GM12878 (cell line): Measurements from ENCODE around the gene OFD1. TPM values are rescaled to one million over a fixed set of nuclear protein-coding genes. Genes with fewer than 3 reads are reported as not detected.

ENCODE experiments used
- ATAC-seq: fragments of 200-7000 bp; cut with Tn5 transposase; 3 replicates; pipeline ENCODE4 v1.9.1; 2020; ENCODE audit warnings: mild to moderate bottlenecking, moderate library complexity
- BruUV-seq: library from RNA; stranded (reverse); fragments of 400-500 nt; replicated peaks from 2 replicates; lab custom pipeline; 2021; lab: Mats Ljungman, UMichigan
- CTCF ChIA-PET: fragments of 300-600 bp; sonication (Branson Sonifier 250); formaldehyde crosslinking; extraction: SDS; loops from one replicate; lab custom pipeline; 2021; ENCODE audit warnings: inconsistent platforms; lab: Yijun Ruan, JAX
- POLR2A ChIA-PET: fragments of 350-600 bp; formaldehyde crosslinking; extraction: SDS; loops from one replicate; lab custom pipeline; 2021; ENCODE audit warnings: inconsistent platforms; lab: Charles Lee
- RAD21 ChIA-PET: fragments of 300-600 bp; sonication (Branson Sonifier 250); formaldehyde crosslinking; loops from one replicate; lab custom pipeline; 2023; ENCODE audit warnings: antibody characterized with exemption; ENCODE audit not compliant: unreplicated experiment; lab: Charles Lee
- SMC1A ChIA-PET: fragments of 300-600 bp; sonication (Branson Sonifier 250); formaldehyde crosslinking; loops from one replicate; lab custom pipeline; 2023; ENCODE audit not compliant: unreplicated experiment, uncharacterized antibody; lab: Charles Lee
- DNase-seq: peaks from one replicate; pipeline ENCODE4 v3.0.0-alpha.2; 2011; ENCODE audit warnings: low read depth, low spot score
- FAIRE-seq: peaks from 3 replicates; lab custom pipeline; 2011; peaks lifted over from hg19 to GRCh38; lab: Jason Lieb, UNC
- H2AFZ ChIP-seq: 2 replicates; pipeline ENCODE4 v1.6.0; 2011; ENCODE audit warnings: low read depth, low read length, control low read depth; ENCODE audit not compliant: control insufficient read depth
- H3K27ac ChIP-seq: 2 replicates; pipeline ENCODE4 v1.5.1; 2011; ENCODE audit warnings: control low read depth; ENCODE audit not compliant: control insufficient read depth, insufficient read depth
- H3K27me3 ChIP-seq, 2 experiments: replicated peaks in 1 of 2; 2 replicates each; pipeline versions ENCODE4 v1.6.0 to v1.6.1; 2011; ENCODE audit warnings: low read length in 1 of 2; ENCODE audit not compliant: control insufficient read depth in 2 of 2, insufficient read depth in 2 of 2
- H3K36me3 ChIP-seq, 2 experiments: 2 replicates each; pipeline ENCODE4 v1.5.1; 2011; ENCODE audit warnings: low read length in 1 of 2; ENCODE audit not compliant: control insufficient read depth in 2 of 2, insufficient read depth in 2 of 2
- H3K4me1 ChIP-seq: 2 replicates; pipeline ENCODE4 v1.6.1; 2011; ENCODE audit warnings: mild to moderate bottlenecking, low read length, moderate library complexity, mixed read lengths; ENCODE audit not compliant: control insufficient read depth, insufficient read depth
- H3K4me2 ChIP-seq: 2 replicates; pipeline ENCODE4 v1.6.0; 2011; ENCODE audit warnings: control low read depth; ENCODE audit not compliant: control insufficient read depth, insufficient read depth
- H3K4me3 ChIP-seq: fragments of 200-600 bp; sonication (generic); 2 replicates; pipeline ENCODE4 v1.5.1; 2016
- H3K79me2 ChIP-seq: 2 replicates; pipeline ENCODE4 v1.6.0; 2011; ENCODE audit warnings: low read length; ENCODE audit not compliant: control insufficient read depth, insufficient read depth
- H3K9ac ChIP-seq: 2 replicates; pipeline ENCODE4 v1.8.0; 2011; ENCODE audit warnings: low read length, control low read depth, mixed read lengths; ENCODE audit not compliant: control insufficient read depth, insufficient read depth
- H3K9me3 ChIP-seq: replicated peaks from 3 replicates; pipeline ENCODE4 v1.5.1; 2011; ENCODE audit warnings: mild to moderate bottlenecking, low read length; ENCODE audit not compliant: control insufficient read depth, insufficient read depth
- H4K20me1 ChIP-seq: 2 replicates; pipeline ENCODE4 v1.6.0; 2011; ENCODE audit not compliant: control insufficient read depth, insufficient read depth
- ATF7 ChIP-seq: fragments of 450-650 bp; IDR thresholded peaks from 2 replicates; pipeline ENCODE4 v1.6.1; 2016; ENCODE audit warnings: low read depth, mild to moderate bottlenecking
- CBX5 ChIP-seq: sonication (generic); IDR thresholded peaks from 2 replicates; pipeline ENCODE4 v1.6.1; 2016; ENCODE audit warnings: low read depth, moderate library complexity, mild to moderate bottlenecking, inconsistent platforms
- MEF2B ChIP-seq: fragments of 450-650 bp; IDR thresholded peaks from 2 replicates; pipeline ENCODE4 v1.6.1; 2018; ENCODE audit warnings: mild to moderate bottlenecking, moderate library complexity; ENCODE audit not compliant: partially characterized antibody, poor library complexity, severe bottlenecking
- ZNF207 ChIP-seq: fragments of 450-650 bp; IDR thresholded peaks from 2 replicates; pipeline ENCODE4 v1.6.1; 2014; ENCODE audit warnings: antibody characterized with exemption, mild to moderate bottlenecking, borderline replicate concordance
- WGBS: methylation state at CpG from one replicate; pipeline ENCODE4 v1.1.6; 2016; ENCODE audit warnings: low lambda C conversion rate; ENCODE audit not compliant: insufficient replicate concordance, insufficient coverage; ENCODE audit errors: missing lambda C conversion rate; 5-methylcytosine and 5-hydroxymethylcytosine counted together
- in situ Hi-C: fragments of 300-500 bp; cut with MboI; formaldehyde crosslinking; loops from 9 replicates; pipeline ENCODE4 v1.14.3; 2018; ENCODE audit warnings: mixed read lengths
- intact Hi-C: fragments of 100-400 bp; cut with micrococcal nuclease; formaldehyde crosslinking; loops from one replicate; pipeline ENCODE4 v1.14.2; 2022; ENCODE audit not compliant: unreplicated experiment
- polyA plus RNA-seq, 11 experiments: library from polyadenylated mRNA; depleted of rRNA in 4 of 11; unstranded in 6 of 11; stranded (reverse) in 5 of 11; fragments of >200 nt; fragmentation: Nextera tagmentation in 4 of 11; fragmentation: Illumina TruSeq in 1 of 11; extraction: Ambion mirVana in 4 of 11; extraction: Trizol in 1 of 11; gene quantifications; 1 replicate in 1 of 11; 2 replicates in 10 of 11; pipeline versions ENCODE4 v1.2.1 to v1.2.3, GENCODE V29; 2011 to 2016; ENCODE audit warnings: inconsistent platforms in 2 of 11, missing spikeins in 2 of 11, low read depth in 1 of 11
- total RNA-seq, 4 experiments: library from RNA; depleted of rRNA in 3 of 4; stranded (reverse); fragments of >200 nt in 3 of 4; fragmentation: Illumina TruSeq in 1 of 4; extraction: Trizol in 1 of 4; gene quantifications; 2 replicates each; pipeline versions ENCODE4 v1.2.1 to v1.2.3, GENCODE V29; 2013 to 2021
- TF ChIP-seq, protein P1 (sequence below): fragments of 450-650 bp; IDR thresholded peaks from 2 replicates; pipeline ENCODE4 v1.6.1; 2018; ENCODE audit warnings: mild to moderate bottlenecking, low read depth, moderate library complexity; ENCODE audit not compliant: partially characterized antibody
- TF ChIP-seq, protein P2 (sequence below), 3 experiments: IDR thresholded peaks in 2 of 3; conservative IDR thresholded peaks in 1 of 3; 2 replicates each; pipeline ENCODE4 v1.5.1; 2011; ENCODE audit warnings: low read depth in 3 of 3, low read length in 3 of 3, mild to moderate bottlenecking in 3 of 3, control low read depth in 2 of 3, moderate library complexity in 2 of 3, inconsistent platforms in 1 of 3, mixed read lengths in 1 of 3; ENCODE audit not compliant: control insufficient read depth in 2 of 3, insufficient read depth in 1 of 3; ENCODE audit errors: extremely low read depth in 1 of 3
- TF ChIP-seq, protein P3 (sequence below): fragments of 450-650 bp; IDR thresholded peaks from 2 replicates; pipeline ENCODE4 v1.6.1; 2016; ENCODE audit warnings: mild to moderate bottlenecking

The OFD1 gene
- total and polyA plus RNA-seq, 10 of the 15 experiments (the other 5 are each of a cell fraction or from before 2014, with no cell fraction given), result 22.4 to 77.2 (median 34.1) TPM

DNA sequence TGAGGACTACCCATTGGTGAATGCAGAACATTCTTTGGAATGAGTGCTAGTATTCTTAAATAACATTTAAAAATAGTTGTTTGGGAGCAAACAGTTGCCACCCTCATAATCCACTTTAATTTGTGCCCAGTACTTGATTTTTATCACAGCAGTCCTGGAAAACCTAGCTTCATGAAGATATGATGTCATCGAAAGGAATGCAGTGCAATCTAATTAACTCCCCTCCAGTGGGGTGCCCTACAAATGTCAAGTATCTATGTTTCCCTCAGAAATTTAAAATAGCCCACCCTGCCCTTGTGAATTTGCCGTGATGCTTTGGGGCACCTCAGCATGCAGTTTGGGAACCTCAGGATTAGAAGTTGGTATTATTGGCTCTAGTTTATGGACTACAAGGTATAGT, 40.2 kb upstream of the OFD1 start:
- H3K9ac ChIP-seq, result peak overlapping the region; percentile 67
- peak overlapping the region; percentile 66; the same call in 1 of the 2 replicates for H3K4me3 ChIP-seq
- H3K4me1 ChIP-seq, result peaks cover 31% of the 10 kb centered on the region
- H3K9me3 ChIP-seq, result no peaks in the 10 kb centered on the region; the same call in 2 of the 3 replicates
- SMC1A ChIA-PET, result interaction anchor here (0.6 to 13.8 kb wide), 9 partner anchors 7 to 645 kb away, joined by 3 to 198 read pairs (median 72); partner anchors contain the start of genes OFD1, RAB9A and TRAPPC2
- no peak for FAIRE-seq
- H4K20me1 ChIP-seq, result 0 out of 2 replicates have a peak, but pooled peaks cover 2% of the 10 kb centered on the region
- H3K27me3 ChIP-seq, result no peaks in the 10 kb centered on the region
- in situ Hi-C loops (no loop called here), intact Hi-C loops (loop anchor here (10.0 kb wide), 1 partner anchor 740 kb away; no protein-coding TSS in a partner anchor)
- no peak for ATAC-seq
- H3K79me2 ChIP-seq, result peaks cover 95% of the 10 kb centered on the region
- CTCF ChIA-PET, result interaction anchor here (1.4 to 10.2 kb wide), 7 partner anchors 9 to 748 kb away, joined by 4 to 89 read pairs (median 10); partner anchors contain the start of genes OFD1 and TRAPPC2
- H2AFZ ChIP-seq, result no peak overlapping the region
- POLR2A ChIA-PET, result interaction anchor here (2.0 to 10.2 kb wide), 3 partner anchors 41 to 57 kb away, joined by 9 to 130 read pairs (median 36); partner anchors contain the start of genes OFD1 and TRAPPC2
- TF ChIP-seq, protein P1, sequence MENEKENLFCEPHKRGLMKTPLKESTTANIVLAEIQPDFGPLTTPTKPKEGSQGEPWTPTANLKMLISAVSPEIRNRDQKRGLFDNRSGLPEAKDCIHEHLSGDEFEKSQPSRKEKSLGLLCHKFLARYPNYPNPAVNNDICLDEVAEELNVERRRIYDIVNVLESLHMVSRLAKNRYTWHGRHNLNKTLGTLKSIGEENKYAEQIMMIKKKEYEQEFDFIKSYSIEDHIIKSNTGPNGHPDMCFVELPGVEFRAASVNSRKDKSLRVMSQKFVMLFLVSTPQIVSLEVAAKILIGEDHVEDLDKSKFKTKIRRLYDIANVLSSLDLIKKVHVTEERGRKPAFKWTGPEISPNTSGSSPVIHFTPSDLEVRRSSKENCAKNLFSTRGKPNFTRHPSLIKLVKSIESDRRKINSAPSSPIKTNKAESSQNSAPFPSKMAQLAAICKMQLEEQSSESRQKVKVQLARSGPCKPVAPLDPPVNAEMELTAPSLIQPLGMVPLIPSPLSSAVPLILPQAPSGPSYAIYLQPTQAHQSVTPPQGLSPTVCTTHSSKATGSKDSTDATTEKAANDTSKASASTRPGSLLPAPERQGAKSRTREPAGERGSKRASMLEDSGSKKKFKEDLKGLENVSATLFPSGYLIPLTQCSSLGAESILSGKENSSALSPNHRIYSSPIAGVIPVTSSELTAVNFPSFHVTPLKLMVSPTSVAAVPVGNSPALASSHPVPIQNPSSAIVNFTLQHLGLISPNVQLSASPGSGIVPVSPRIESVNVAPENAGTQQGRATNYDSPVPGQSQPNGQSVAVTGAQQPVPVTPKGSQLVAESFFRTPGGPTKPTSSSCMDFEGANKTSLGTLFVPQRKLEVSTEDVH, result no peak
- TF ChIP-seq CBX5, result no peak
- peak; percentile 75 for TF ChIP-seq ATF7
- TF ChIP-seq, protein P2, sequence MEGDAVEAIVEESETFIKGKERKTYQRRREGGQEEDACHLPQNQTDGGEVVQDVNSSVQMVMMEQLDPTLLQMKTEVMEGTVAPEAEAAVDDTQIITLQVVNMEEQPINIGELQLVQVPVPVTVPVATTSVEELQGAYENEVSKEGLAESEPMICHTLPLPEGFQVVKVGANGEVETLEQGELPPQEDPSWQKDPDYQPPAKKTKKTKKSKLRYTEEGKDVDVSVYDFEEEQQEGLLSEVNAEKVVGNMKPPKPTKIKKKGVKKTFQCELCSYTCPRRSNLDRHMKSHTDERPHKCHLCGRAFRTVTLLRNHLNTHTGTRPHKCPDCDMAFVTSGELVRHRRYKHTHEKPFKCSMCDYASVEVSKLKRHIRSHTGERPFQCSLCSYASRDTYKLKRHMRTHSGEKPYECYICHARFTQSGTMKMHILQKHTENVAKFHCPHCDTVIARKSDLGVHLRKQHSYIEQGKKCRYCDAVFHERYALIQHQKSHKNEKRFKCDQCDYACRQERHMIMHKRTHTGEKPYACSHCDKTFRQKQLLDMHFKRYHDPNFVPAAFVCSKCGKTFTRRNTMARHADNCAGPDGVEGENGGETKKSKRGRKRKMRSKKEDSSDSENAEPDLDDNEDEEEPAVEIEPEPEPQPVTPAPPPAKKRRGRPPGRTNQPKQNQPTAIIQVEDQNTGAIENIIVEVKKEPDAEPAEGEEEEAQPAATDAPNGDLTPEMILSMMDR (IDR thresholded peaks at IDR 0.05 in 2 of 3, conservative IDR thresholded peaks at IDR 0.05 in 1 of 3; ENCODE audit: control insufficient read depth in 2 of 3, extremely low read depth in 1 of 3, insufficient read depth in 1 of 3, low read depth in 3 of 3, low read length in 3 of 3), result no peak
- peak; percentile 30 for TF ChIP-seq MEF2B
- TF ChIP-seq, protein P3, sequence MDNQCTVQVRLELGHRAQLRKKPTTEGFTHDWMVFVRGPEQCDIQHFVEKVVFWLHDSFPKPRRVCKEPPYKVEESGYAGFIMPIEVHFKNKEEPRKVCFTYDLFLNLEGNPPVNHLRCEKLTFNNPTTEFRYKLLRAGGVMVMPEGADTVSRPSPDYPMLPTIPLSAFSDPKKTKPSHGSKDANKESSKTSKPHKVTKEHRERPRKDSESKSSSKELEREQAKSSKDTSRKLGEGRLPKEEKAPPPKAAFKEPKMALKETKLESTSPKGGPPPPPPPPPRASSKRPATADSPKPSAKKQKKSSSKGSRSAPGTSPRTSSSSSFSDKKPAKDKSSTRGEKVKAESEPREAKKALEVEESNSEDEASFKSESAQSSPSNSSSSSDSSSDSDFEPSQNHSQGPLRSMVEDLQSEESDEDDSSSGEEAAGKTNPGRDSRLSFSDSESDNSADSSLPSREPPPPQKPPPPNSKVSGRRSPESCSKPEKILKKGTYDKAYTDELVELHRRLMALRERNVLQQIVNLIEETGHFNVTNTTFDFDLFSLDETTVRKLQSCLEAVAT, result no peak
- no peak for TF ChIP-seq ZNF207
- peak overlapping the region; percentile 78 for H3K4me2 ChIP-seq
- RAD21 ChIA-PET, result interaction anchor here (0.8 to 11.4 kb wide), 12 partner anchors 9 to 607 kb away, joined by 3 to 201 read pairs (median 4); partner anchors contain the start of genes GEMIN8, OFD1, TCEANC and TRAPPC2
- no TSS peak for BruUV-seq
- H3K36me3 ChIP-seq, result no peaks in the 10 kb centered on the region; a peak in 1 of 4 replicates
- DNase-seq, result no peak
- peak overlapping the region; percentile 69 for H3K27ac ChIP-seq
- WGBS, result 27% methylated on average over 2 of the region's 2 CpGs
